Natural killer cell (primary cell): Measurements from ENCODE around the gene STK39. TPM values are rescaled to one million over a fixed set of nuclear protein-coding genes. Genes with fewer than 3 reads are reported as not detected.

Experiments used
- ATAC-seq, 3 donors: fragments of 150-1000 bp in 2 of 3; fragments of 200-7000 bp in 1 of 3; cut with Tn5 transposase; 1 replicate in 1 of 3; 2 replicates in 2 of 3; pipeline ENCODE4 v1.10.0; 2021; ENCODE audit warnings: mild to moderate bottlenecking in 2 of 3, moderate library complexity in 2 of 3
- DNase-seq, 2 donors: peaks; one replicate each; pipeline versions ENCODE4 v3.0.0 to v3.0.0-alpha.2; 2013 to 2021; ENCODE audit warnings: mixed read lengths in 1 of 2
- H3K27ac ChIP-seq: one replicate; pipeline ENCODE4 v1.5.1; 2013; ENCODE audit warnings: mild to moderate bottlenecking, low read length
- H3K27me3 ChIP-seq: one replicate; pipeline ENCODE4 v1.6.1; 2013; ENCODE audit warnings: low read length; ENCODE audit not compliant: control insufficient read depth, insufficient read depth
- H3K36me3 ChIP-seq: one replicate; pipeline ENCODE4 v1.6.1; 2013; ENCODE audit warnings: low read length; ENCODE audit not compliant: control insufficient read depth, insufficient read depth
- H3K4me1 ChIP-seq: one replicate; pipeline ENCODE4 v1.6.1; 2013; ENCODE audit warnings: low read length; ENCODE audit not compliant: control insufficient read depth, insufficient read depth
- H3K4me3 ChIP-seq: one replicate; pipeline ENCODE4 v1.5.1; 2013; ENCODE audit warnings: low read length
- H3K9me3 ChIP-seq: one replicate; pipeline ENCODE4 v1.6.1; 2013; ENCODE audit warnings: low read length; ENCODE audit not compliant: control insufficient read depth, insufficient read depth
- H3K27ac Mint-ChIP-seq, 2 donors: one replicate each; pipeline ENCODE4 v1.8.0; 2022; ENCODE audit warnings: mild to moderate bottlenecking in 2 of 2, mixed read lengths in 2 of 2, moderate library complexity in 1 of 2
- H3K27me3 Mint-ChIP-seq, 2 donors: one replicate each; pipeline ENCODE4 v1.8.0; 2022; ENCODE audit warnings: low read depth in 2 of 2, mixed read lengths in 2 of 2
- H3K36me3 Mint-ChIP-seq: one replicate; pipeline ENCODE4 v1.8.0; 2022; ENCODE audit warnings: mixed read lengths
- H3K4me1 Mint-ChIP-seq, 2 donors: one replicate each; pipeline ENCODE4 v1.8.0; 2022; ENCODE audit warnings: mixed read lengths in 2 of 2
- H3K4me3 Mint-ChIP-seq: one replicate; pipeline ENCODE4 v1.8.0; 2022; ENCODE audit warnings: mild to moderate bottlenecking, moderate library complexity, mixed read lengths
- H3K9me3 Mint-ChIP-seq, 2 donors: one replicate each; pipeline ENCODE4 v1.8.0; 2022; ENCODE audit warnings: mixed read lengths in 2 of 2
- CTCF ChIP-seq: fragments of 200-600 bp; IDR thresholded peaks from one replicate; pipeline ENCODE4 v1.8.0; 2022; ENCODE audit warnings: antibody characterized with exemption
- WGBS: methylation state at CpG from one replicate; pipeline ENCODE4 v1.1.7; 2013; ENCODE audit warnings: missing lambda C conversion rate; ENCODE audit not compliant: insufficient coverage; 5-methylcytosine and 5-hydroxymethylcytosine counted together
- intact Hi-C: fragments of 100-400 bp; cut with micrococcal nuclease; formaldehyde crosslinking; loops from one replicate; pipeline ENCODE4 v1.14.2; 2022
- total RNA-seq, 4 donors: library from RNA; stranded (reverse); fragments of 120-200 nt in 1 of 4; gene quantifications; one replicate each; pipeline versions ENCODE4 v1.2.3 to v1.2.4, GENCODE V29; 2013 to 2022

Gene STK39
- total RNA-seq, 3 donors from 2014 or later (not counting 1 experiment from before 2014, with no cell fraction given), result 53.3 to 79.3 (median 66.6) TPM

- no peak for TF ChIP-seq CTCF
- WGBS, result 97% methylated on average over 3 of the region's 3 CpGs
- H3K4me1 Mint-ChIP-seq, result peaks cover 47 to 64% of the 10 kb centered on the region in 2 donors
Observed at GRCh38 chr2:168165985-168166901, 81.2 kb downstream of the STK39 start.

GRCh38 chr2:168165397-168165796, 82.0 kb downstream of the STK39 start:
- ATAC-seq, result no peak
- H3K4me1 Mint-ChIP-seq, result peaks cover 39 to 56% of the 10 kb centered on the region in 2 donors

More at GRCh38 chr2:168165985-168166901, 81.2 kb downstream of the STK39 start:
- H3K36me3 Mint-ChIP-seq, result peaks cover 15% of the 10 kb centered on the region
- Histone ChIP-seq H3K4me1 (peaks cover 11% of the 10 kb centered on the region), H3K27me3 (no peaks in the 10 kb centered on the region), H3K36me3 (peaks cover 15% of the 10 kb centered on the region), H3K27ac (no peak overlapping the region), H3K9me3 (no peaks in the 10 kb centered on the region), H3K4me3 (no peak overlapping the region)
- no peak overlapping the region for H3K4me3 Mint-ChIP-seq
- intact Hi-C loops, result no loop called here
- ATAC-seq, result no peak
- H3K27ac Mint-ChIP-seq, result peak overlapping the region; percentile 41 to 44
- H3K27me3 Mint-ChIP-seq, result no peaks in the 10 kb centered on the region
- no peak for DNase-seq
- H3K9me3 Mint-ChIP-seq, result no peaks in the 10 kb centered on the region

GRCh38 chr2:168160897-168161296, 86.5 kb downstream of the STK39 start:
- Histone ChIP-seq H3K27ac (no peak overlapping the region), H3K9me3 (no peaks in the 10 kb centered on the region), H3K4me3 (no peak overlapping the region), H3K27me3 (no peaks in the 10 kb centered on the region), H3K36me3 (peaks cover 41% of the 10 kb centered on the region), H3K4me1 (no peaks in the 10 kb centered on the region)
- DNase-seq (peak in 1 of 2 donors; percentile 46), ATAC-seq (peak in 2 of 3 donors; percentile 36 to 41)
- WGBS, result 86% methylated on average over 7 of the region's 7 CpGs
- H3K4me3 Mint-ChIP-seq, result no peak overlapping the region
- TF ChIP-seq CTCF, result no peak
- peaks cover 24 to 38% of the 10 kb centered on the region in 2 donors for H3K4me1 Mint-ChIP-seq
- H3K27ac Mint-ChIP-seq, result no peak overlapping the region
- peaks cover 12% of the 10 kb centered on the region for H3K36me3 Mint-ChIP-seq
- no peaks in the 10 kb centered on the region for H3K27me3 Mint-ChIP-seq
- intact Hi-C loops, result no loop called here
- no peaks in the 10 kb centered on the region for H3K9me3 Mint-ChIP-seq

More at GRCh38 chr2:168165397-168165796, 82.0 kb downstream of the STK39 start:
- peaks cover 5% of the 10 kb centered on the region for H3K4me1 ChIP-seq
- H3K36me3 ChIP-seq, result peaks cover 17% of the 10 kb centered on the region
- no peak overlapping the region for H3K27ac ChIP-seq
- no peaks in the 10 kb centered on the region for H3K27me3 ChIP-seq
- WGBS, result 90% methylated on average over 3 of the region's 3 CpGs
- intact Hi-C loops, result no loop called here
- H3K27ac Mint-ChIP-seq, result peak overlapping the region; percentile 41 to 44
- no peak overlapping the region for H3K4me3 ChIP-seq
- no peak for TF ChIP-seq CTCF
- peaks cover 15% of the 10 kb centered on the region for H3K36me3 Mint-ChIP-seq
- H3K9me3 ChIP-seq, result no peaks in the 10 kb centered on the region
- H3K9me3 Mint-ChIP-seq, result no peaks in the 10 kb centered on the region
- H3K4me3 Mint-ChIP-seq, result no peak overlapping the region
- H3K27me3 Mint-ChIP-seq, result no peaks in the 10 kb centered on the region
- DNase-seq, result no peak
